DOHH2 (cell line): ENCODE data around the gene PSTPIP1.
A peak's percentile ranks its signal among the peaks of the same experiment; 100 is the strongest.

ENCODE experiments used
- H3F3A ChIP-seq: fragments of 200-600 bp; sonication (generic), shearing (Covaris generic); 2 replicates; pipeline ENCODE4 v1.6.0; 2016; ENCODE audit warnings: antibody characterized with exemption, mild to moderate bottlenecking; ENCODE audit not compliant: control insufficient read depth, insufficient read depth
- H3K27ac ChIP-seq: fragments of 200-600 bp; sonication (generic); 2 replicates; pipeline ENCODE4 v1.5.1; 2014; ENCODE audit warnings: low read depth, mild to moderate bottlenecking, low read length, moderate library complexity
- H3K27me3 ChIP-seq: fragments of 200-600 bp; sonication (generic); 2 replicates; pipeline ENCODE4 v1.6.1; 2014; ENCODE audit warnings: mild to moderate bottlenecking, low read length, mixed read lengths; ENCODE audit not compliant: control insufficient read depth
- H3K36me3 ChIP-seq: fragments of 200-600 bp; sonication (generic); 2 replicates; pipeline ENCODE4 v1.6.1; 2014; ENCODE audit warnings: mild to moderate bottlenecking, low read length, moderate library complexity, mixed read lengths; ENCODE audit not compliant: control insufficient read depth
- H3K4me1 ChIP-seq: fragments of 200-600 bp; sonication (generic); 2 replicates; pipeline ENCODE4 v1.6.1; 2014; ENCODE audit warnings: mild to moderate bottlenecking, low read length, mixed read lengths; ENCODE audit not compliant: control insufficient read depth
- H3K4me2 ChIP-seq: fragments of 200-600 bp; sonication (generic); 2 replicates; pipeline ENCODE4 v1.6.0; 2014; ENCODE audit warnings: mild to moderate bottlenecking, low read length, moderate library complexity
- H3K4me3 ChIP-seq: fragments of 200-600 bp; sonication (generic); 2 replicates; pipeline ENCODE4 v1.5.1; 2014; ENCODE audit warnings: mild to moderate bottlenecking, low read length, mixed read lengths
- H3K79me2 ChIP-seq: fragments of 200-600 bp; sonication (generic); 2 replicates; pipeline ENCODE4 v1.6.1; 2014; ENCODE audit warnings: mild to moderate bottlenecking, low read length, mixed read lengths; ENCODE audit not compliant: control insufficient read depth
- H3K9me2 ChIP-seq: fragments of 200-600 bp; sonication (generic); replicated peaks from 2 replicates; pipeline ENCODE4 v1.6.1; 2014; ENCODE audit warnings: mild to moderate bottlenecking, low read length, mixed read lengths; ENCODE audit not compliant: control insufficient read depth
- H3K9me3 ChIP-seq: fragments of 200-600 bp; sonication (generic); 2 replicates; pipeline ENCODE4 v1.6.1; 2014; ENCODE audit warnings: antibody characterized with exemption, low read length, mixed read lengths; ENCODE audit not compliant: control insufficient read depth, insufficient read depth
- H4K20me1 ChIP-seq: fragments of 200-600 bp; sonication (generic); 2 replicates; pipeline ENCODE4 v1.6.0; 2014; ENCODE audit warnings: low read depth, mild to moderate bottlenecking, antibody characterized with exemption, low read length, moderate library complexity; ENCODE audit not compliant: control insufficient read depth, insufficient read depth
- EZH2phosphoT487 ChIP-seq: fragments of 200-600 bp; sonication (generic); IDR thresholded peaks from 2 replicates; pipeline ENCODE4 v1.6.1; 2017; ENCODE audit warnings: borderline replicate concordance, mild to moderate bottlenecking, antibody characterized with exemption, low read length, moderate library complexity, mixed read lengths
- TF ChIP-seq, protein P1 (sequence below): fragments of 200-600 bp; sonication (generic); IDR thresholded peaks from one replicate; pipeline ENCODE4 v1.5.1; 2014; ENCODE audit warnings: antibody characterized with exemption, mild to moderate bottlenecking, low read depth, low read length; ENCODE audit not compliant: poor library complexity, severe bottlenecking

PSTPIP1 gene

DNA sequence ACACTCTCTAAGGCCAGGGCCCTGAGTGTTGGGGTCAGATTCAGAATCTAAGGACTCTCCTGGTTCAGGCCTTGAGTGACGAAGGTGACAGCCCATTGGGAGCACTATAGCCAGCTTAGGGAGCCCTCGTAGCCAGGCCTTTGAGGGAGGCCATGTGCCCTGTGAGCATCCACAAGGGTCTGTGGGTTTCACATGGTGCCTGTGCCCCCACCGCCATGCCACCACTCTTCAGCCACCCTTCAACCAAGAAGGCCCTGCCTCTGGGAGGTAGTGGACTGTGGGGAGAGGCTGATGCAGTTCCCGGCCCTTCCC lies 38.4 kb downstream of the PSTPIP1 start:
- Histone ChIP-seq H3K27me3 (no peaks in the 10 kb centered on the region), H3K79me2 (no peaks in the 10 kb centered on the region), H3K9me2 (no peaks in the 10 kb centered on the region), H3K4me1 (no peaks in the 10 kb centered on the region), H3K27ac (no peak overlapping the region), H3K36me3 (peaks cover 19% of the 10 kb centered on the region), H3K9me3 (peaks cover 10% of the 10 kb centered on the region; the same call in 1 of the 2 replicates), H4K20me1 (no peaks in the 10 kb centered on the region), H3F3A (no peaks in the 10 kb centered on the region), H3K4me2 (no peak overlapping the region), H3K4me3 (no peak overlapping the region)
- TF ChIP-seq, protein P1, sequence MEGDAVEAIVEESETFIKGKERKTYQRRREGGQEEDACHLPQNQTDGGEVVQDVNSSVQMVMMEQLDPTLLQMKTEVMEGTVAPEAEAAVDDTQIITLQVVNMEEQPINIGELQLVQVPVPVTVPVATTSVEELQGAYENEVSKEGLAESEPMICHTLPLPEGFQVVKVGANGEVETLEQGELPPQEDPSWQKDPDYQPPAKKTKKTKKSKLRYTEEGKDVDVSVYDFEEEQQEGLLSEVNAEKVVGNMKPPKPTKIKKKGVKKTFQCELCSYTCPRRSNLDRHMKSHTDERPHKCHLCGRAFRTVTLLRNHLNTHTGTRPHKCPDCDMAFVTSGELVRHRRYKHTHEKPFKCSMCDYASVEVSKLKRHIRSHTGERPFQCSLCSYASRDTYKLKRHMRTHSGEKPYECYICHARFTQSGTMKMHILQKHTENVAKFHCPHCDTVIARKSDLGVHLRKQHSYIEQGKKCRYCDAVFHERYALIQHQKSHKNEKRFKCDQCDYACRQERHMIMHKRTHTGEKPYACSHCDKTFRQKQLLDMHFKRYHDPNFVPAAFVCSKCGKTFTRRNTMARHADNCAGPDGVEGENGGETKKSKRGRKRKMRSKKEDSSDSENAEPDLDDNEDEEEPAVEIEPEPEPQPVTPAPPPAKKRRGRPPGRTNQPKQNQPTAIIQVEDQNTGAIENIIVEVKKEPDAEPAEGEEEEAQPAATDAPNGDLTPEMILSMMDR, result no peak
- no peak for TF ChIP-seq EZH2phosphoT487

DNA sequence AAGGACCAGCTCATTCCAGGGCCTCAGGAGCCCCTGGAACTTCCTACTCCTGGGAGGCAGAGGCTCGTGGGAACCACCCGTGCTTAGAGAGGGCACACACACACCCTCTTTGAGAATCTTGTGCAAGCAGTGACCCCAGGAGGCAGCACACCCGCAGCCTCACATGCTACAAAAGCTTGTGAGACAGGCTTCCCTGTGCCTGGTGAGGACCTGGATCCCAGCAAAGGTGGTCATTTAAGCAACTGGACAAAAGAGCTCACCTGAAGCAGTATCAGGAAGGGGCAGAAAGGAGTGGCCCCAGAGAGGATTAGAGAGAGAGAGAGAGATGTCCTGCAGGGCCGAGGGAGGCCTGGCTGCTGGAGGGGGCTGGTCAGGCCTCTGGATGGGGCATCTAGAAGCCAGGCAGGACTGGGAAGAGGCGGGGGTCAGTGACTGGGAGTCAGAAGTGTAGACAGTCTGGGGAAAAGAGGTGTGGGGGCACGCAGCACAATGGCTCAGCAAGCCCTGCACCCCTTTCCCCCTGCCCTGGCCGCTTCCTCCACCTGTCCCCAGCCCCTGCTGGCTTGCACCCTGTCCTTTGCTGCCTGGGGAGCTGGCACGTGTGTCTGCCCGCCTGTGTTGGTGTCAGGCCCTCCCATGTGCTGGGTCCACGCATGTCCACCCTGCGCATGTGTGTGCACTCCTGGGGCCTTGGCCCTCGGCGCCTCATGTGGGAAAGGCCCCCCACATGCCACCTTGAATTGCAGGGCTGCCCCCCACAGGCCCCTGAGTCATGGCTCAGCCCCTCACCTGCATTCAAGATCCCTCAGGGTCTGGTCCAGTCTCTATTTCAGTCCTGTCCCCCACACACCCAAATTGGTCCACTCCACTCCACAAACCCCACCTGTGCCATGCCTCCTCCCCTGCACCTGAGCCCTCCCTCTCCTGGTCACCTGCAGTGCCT lies 39.1 kb downstream of the PSTPIP1 start:
- Histone ChIP-seq H3K9me2 (no peaks in the 10 kb centered on the region), H3K4me3 (no peak overlapping the region), H3K27ac (no peak overlapping the region), H3F3A (no peaks in the 10 kb centered on the region), H3K36me3 (peaks cover 25% of the 10 kb centered on the region), H3K9me3 (peaks cover 10% of the 10 kb centered on the region; the same call in 1 of the 2 replicates), H4K20me1 (no peaks in the 10 kb centered on the region), H3K79me2 (no peaks in the 10 kb centered on the region), H3K4me2 (no peak overlapping the region), H3K4me1 (no peaks in the 10 kb centered on the region), H3K27me3 (no peaks in the 10 kb centered on the region)
- TF ChIP-seq, protein P1, result no peak
- TF ChIP-seq EZH2phosphoT487, result no peak

DNA sequence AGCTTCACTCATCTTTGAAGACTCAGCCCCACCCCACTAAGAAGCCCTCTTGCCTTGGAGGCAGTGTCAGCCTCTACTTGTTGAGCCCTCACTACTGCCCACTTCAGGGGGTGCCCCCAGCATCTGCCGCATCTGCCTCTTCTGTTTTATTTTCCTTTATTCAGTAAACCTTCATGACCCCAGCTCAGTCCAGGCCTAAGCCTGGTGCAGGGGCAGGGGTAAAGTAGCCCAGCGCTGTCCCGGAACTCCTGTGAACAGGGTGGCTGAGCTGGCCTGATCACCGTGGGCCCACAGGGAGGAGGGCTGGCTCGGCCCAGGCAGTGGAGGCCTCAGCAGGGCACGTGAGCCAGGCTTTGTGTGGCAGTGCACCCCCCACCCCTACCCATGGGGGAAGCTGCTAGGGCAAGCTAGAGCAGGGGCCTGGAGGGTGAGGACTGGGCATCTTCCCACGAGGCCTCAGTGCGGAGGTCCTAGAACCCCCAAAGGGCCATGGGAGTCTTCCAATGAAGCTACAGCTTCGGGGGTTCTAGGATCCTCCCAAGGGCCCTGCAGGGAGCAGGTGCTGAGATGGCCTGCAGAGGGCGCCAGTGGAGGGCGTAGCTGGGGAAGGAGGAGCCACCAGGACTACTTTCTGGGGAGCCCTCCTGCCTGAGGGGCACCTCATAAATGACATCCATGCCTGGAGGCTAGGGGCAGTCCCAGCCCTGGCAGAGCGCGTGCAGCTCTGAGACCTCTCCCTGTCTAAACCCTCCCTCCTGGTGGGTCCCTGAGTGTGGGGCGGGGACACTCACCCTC lies 40.0 kb downstream of the PSTPIP1 start:
- H3F3A ChIP-seq, result no peaks in the 10 kb centered on the region
- no peaks in the 10 kb centered on the region for H3K4me1 ChIP-seq
- no peaks in the 10 kb centered on the region for H3K9me2 ChIP-seq
- no peak overlapping the region for H3K4me2 ChIP-seq
- no peak overlapping the region for H3K4me3 ChIP-seq
- no peak overlapping the region for H3K27ac ChIP-seq
- H4K20me1 ChIP-seq, result no peaks in the 10 kb centered on the region
- H3K9me3 ChIP-seq, result peaks cover 10% of the 10 kb centered on the region; the same call in 1 of the 2 replicates
- no peaks in the 10 kb centered on the region for H3K27me3 ChIP-seq
- TF ChIP-seq EZH2phosphoT487, result no peak
- TF ChIP-seq, protein P1, result peak; percentile 87
- peaks cover 30% of the 10 kb centered on the region for H3K36me3 ChIP-seq
- no peaks in the 10 kb centered on the region for H3K79me2 ChIP-seq
